ENCODE data around the gene NTM. TPM values are rescaled to one million over a fixed set of nuclear protein-coding genes. Genes with fewer than 3 reads are reported as not detected.

NTM gene
- total RNA-seq, 1 experiment from 2014 or later, result 16.4 TPM

GRCh38 chr11:132205006-132205405, 834.6 kb downstream of the NTM start:
- Mint-ChIP-seq H3K27ac (no peak overlapping the region), H3K27me3 (ENCODE audit: low read depth) (peaks cover 3% of the 10 kb centered on the region; the same call in 1 of the 2 replicates), H3K4me3 (no peak overlapping the region), H3K4me1 (peaks cover 2% of the 10 kb centered on the region; the same call in 1 of the 2 replicates), H3K36me3 (peaks cover 12% of the 10 kb centered on the region), H3K9me3 (peaks cover 33% of the 10 kb centered on the region)
- DNase-seq (ENCODE audit: low spot score) (no peak), ATAC-seq (no peak)
- ChIA-PET CTCF (no interaction called here), POLR2A (no interaction called here)
- TF ChIP-seq ATF3 (CRISPR knock-in tag; conservative IDR thresholded peaks at IDR 0.05) (no peak), ZNF416 (CRISPR knock-in tag; IDR thresholded peaks at IDR 0.05) (no peak), MAX (CRISPR knock-in tag; IDR thresholded peaks at IDR 0.05) (no peak), ATF2 (CRISPR knock-in tag; IDR thresholded peaks at IDR 0.05; ENCODE audit: borderline replicate concordance, low read depth) (no peak), USF2 (CRISPR knock-in tag; IDR thresholded peaks at IDR 0.05) (no peak), GABPB1 (CRISPR knock-in tag; IDR thresholded peaks at IDR 0.05) (no peak), ZNF232 (CRISPR knock-in tag; IDR thresholded peaks at IDR 0.05) (no peak), ZNF396 (CRISPR knock-in tag; IDR thresholded peaks at IDR 0.05; ENCODE audit: borderline replicate concordance) (no peak), ZMAT4 (CRISPR knock-in tag; IDR thresholded peaks at IDR 0.05) (no peak), RORB (CRISPR knock-in tag; IDR thresholded peaks at IDR 0.05) (no peak)
- TF ChIP-seq, protein P1, sequence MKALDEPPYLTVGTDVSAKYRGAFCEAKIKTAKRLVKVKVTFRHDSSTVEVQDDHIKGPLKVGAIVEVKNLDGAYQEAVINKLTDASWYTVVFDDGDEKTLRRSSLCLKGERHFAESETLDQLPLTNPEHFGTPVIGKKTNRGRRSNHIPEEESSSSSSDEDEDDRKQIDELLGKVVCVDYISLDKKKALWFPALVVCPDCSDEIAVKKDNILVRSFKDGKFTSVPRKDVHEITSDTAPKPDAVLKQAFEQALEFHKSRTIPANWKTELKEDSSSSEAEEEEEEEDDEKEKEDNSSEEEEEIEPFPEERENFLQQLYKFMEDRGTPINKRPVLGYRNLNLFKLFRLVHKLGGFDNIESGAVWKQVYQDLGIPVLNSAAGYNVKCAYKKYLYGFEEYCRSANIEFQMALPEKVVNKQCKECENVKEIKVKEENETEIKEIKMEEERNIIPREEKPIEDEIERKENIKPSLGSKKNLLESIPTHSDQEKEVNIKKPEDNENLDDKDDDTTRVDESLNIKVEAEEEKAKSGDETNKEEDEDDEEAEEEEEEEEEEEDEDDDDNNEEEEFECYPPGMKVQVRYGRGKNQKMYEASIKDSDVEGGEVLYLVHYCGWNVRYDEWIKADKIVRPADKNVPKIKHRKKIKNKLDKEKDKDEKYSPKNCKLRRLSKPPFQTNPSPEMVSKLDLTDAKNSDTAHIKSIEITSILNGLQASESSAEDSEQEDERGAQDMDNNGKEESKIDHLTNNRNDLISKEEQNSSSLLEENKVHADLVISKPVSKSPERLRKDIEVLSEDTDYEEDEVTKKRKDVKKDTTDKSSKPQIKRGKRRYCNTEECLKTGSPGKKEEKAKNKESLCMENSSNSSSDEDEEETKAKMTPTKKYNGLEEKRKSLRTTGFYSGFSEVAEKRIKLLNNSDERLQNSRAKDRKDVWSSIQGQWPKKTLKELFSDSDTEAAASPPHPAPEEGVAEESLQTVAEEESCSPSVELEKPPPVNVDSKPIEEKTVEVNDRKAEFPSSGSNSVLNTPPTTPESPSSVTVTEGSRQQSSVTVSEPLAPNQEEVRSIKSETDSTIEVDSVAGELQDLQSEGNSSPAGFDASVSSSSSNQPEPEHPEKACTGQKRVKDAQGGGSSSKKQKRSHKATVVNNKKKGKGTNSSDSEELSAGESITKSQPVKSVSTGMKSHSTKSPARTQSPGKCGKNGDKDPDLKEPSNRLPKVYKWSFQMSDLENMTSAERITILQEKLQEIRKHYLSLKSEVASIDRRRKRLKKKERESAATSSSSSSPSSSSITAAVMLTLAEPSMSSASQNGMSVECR (CRISPR knock-in tag; IDR thresholded peaks at IDR 0.05; ENCODE audit: borderline replicate concordance), result no peak
- TF ChIP-seq, protein P2, sequence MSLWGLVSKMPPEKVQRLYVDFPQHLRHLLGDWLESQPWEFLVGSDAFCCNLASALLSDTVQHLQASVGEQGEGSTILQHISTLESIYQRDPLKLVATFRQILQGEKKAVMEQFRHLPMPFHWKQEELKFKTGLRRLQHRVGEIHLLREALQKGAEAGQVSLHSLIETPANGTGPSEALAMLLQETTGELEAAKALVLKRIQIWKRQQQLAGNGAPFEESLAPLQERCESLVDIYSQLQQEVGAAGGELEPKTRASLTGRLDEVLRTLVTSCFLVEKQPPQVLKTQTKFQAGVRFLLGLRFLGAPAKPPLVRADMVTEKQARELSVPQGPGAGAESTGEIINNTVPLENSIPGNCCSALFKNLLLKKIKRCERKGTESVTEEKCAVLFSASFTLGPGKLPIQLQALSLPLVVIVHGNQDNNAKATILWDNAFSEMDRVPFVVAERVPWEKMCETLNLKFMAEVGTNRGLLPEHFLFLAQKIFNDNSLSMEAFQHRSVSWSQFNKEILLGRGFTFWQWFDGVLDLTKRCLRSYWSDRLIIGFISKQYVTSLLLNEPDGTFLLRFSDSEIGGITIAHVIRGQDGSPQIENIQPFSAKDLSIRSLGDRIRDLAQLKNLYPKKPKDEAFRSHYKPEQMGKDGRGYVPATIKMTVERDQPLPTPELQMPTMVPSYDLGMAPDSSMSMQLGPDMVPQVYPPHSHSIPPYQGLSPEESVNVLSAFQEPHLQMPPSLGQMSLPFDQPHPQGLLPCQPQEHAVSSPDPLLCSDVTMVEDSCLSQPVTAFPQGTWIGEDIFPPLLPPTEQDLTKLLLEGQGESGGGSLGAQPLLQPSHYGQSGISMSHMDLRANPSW (CRISPR knock-in tag; conservative IDR thresholded peaks at IDR 0.05; ENCODE audit: low read depth), result no peak

DNA sequence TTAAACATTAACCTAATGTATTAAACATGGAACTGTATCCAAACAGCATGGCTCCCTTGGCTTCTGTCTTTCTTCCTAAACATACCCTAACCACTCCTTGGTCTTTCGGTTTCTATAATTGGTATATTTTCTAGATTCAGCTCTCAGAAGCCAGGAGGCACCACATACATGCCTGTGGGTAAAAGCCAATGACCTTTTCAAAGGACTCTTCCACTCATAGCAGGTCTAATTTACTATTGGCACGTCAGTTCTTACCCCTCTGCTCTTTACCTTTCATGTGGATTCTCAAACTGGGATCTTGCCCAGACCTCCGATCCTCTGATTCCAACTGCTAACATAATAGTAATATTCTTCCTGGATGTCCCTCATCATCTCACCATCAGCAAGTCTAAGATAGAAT, 835.1 kb downstream of the NTM start:
- POLR2A ChIA-PET, result no interaction called here
- TF ChIP-seq CREB1 (CRISPR knock-in tag; IDR thresholded peaks at IDR 0.05), result no peak
- no peak for TF ChIP-seq ZNF138 (CRISPR knock-in tag; conservative IDR thresholded peaks at IDR 0.05)
- no peak for TF ChIP-seq SMAD3 (CRISPR knock-in tag; IDR thresholded peaks at IDR 0.05; ENCODE audit: borderline replicate concordance)
- TF ChIP-seq TCF7 (CRISPR knock-in tag; IDR thresholded peaks at IDR 0.05; ENCODE audit: low read depth), result no peak
- TF ChIP-seq SP1 (CRISPR knock-in tag; conservative IDR thresholded peaks at IDR 0.05), result no peak
- no peak for TF ChIP-seq NFATC4 (CRISPR knock-in tag; IDR thresholded peaks at IDR 0.05)
- TF ChIP-seq RELA (CRISPR knock-in tag; IDR thresholded peaks at IDR 0.05; ENCODE audit: borderline replicate concordance), result no peak
- no peak for TF ChIP-seq JUN (CRISPR knock-in tag; IDR thresholded peaks at IDR 0.05)
- TF ChIP-seq, protein P3, sequence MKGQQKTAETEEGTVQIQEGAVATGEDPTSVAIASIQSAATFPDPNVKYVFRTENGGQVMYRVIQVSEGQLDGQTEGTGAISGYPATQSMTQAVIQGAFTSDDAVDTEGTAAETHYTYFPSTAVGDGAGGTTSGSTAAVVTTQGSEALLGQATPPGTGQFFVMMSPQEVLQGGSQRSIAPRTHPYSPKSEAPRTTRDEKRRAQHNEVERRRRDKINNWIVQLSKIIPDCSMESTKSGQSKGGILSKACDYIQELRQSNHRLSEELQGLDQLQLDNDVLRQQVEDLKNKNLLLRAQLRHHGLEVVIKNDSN (CRISPR knock-in tag; IDR thresholded peaks at IDR 0.05), result no peak
- TF ChIP-seq PRRX2 (CRISPR knock-in tag; IDR thresholded peaks at IDR 0.05), result no peak
- TF ChIP-seq ATF2 (CRISPR knock-in tag; IDR thresholded peaks at IDR 0.05; ENCODE audit: borderline replicate concordance, low read depth), result no peak
- no peak for TF ChIP-seq SMAD4 (CRISPR knock-in tag; IDR thresholded peaks at IDR 0.05)
- TF ChIP-seq ZBTB21 (CRISPR knock-in tag; IDR thresholded peaks at IDR 0.05; ENCODE audit: borderline replicate concordance), result no peak

More for the DNA sequence above, 835.1 kb downstream of the NTM start:
- DNase-seq (ENCODE audit: low spot score) (no peak), ATAC-seq (no peak)
- Mint-ChIP-seq H3K27me3 (ENCODE audit: low read depth) (peaks cover 3% of the 10 kb centered on the region; the same call in 1 of the 2 replicates), H3K36me3 (peaks cover 12% of the 10 kb centered on the region), H3K27ac (no peak overlapping the region), H3K4me3 (no peak overlapping the region), H3K9me3 (peaks cover 33% of the 10 kb centered on the region), H3K4me1 (peaks cover 2% of the 10 kb centered on the region; the same call in 1 of the 2 replicates)
- CTCF ChIA-PET, result no interaction called here
